ENCODE results near the gene NSUN3.
"Not testable (repeated sequence)": the region's sequence is repeated elsewhere in the genome, so short reads cannot be mapped to it uniquely, and the experiment has no call there.

NSUN3 gene

DNA sequence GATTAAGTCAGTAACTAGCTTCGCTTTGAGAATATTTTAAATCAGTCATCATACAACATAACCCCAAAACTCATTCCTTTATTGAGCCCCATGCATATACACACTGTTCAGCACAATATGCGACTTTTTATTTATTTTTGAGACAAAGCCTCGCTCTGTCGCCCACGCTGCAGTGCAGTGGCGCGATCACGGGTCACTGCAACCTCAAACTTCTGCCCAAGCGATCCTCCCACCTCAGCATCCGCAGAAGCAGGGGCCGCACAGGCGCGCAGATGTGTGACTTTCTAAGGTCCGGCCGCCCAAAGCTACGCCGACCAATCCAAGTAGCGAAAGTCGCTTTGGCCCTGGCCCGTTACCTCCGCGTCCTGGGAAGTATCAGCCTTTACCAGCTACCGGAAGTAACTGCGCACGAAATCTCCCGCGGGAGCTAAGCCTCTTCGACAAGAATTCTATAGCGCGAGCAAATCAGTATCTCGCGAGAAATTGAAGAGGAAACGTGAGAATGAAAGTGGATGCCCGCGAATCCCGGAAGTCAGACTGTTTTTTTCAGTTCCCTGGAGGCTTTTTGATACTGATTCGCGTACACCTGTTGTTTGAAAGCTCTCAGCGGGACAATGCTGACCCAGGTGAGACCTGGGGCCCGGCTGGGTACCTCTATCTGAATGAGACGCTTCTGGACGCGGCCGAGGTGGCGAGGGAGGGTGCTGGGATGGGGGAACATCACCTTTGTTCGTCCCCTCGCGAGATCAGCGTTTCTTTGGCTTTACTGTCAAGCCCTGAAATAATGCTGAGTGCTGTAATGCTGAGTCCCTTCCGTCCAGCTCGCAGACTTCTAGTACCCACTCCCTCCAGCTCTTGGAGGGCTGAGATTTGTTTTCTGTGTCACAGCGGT, at the start of gene NSUN3, which contains the start of gene DHFR2:
Gene NSUN3 (plus strand): TSS at position 549 of the 892 bp plus-strand sequence. CDS start 66 bp downstream, at position 615.
Gene DHFR2 (minus strand): TSS at position 404 of the 892 bp plus-strand sequence. CDS start 1,405 bp downstream, outside the sequence.
- peak within 1 kb of the TSS; percentile 50 to 99 (median 94) for H3K27ac ChIP-seq

DNA sequence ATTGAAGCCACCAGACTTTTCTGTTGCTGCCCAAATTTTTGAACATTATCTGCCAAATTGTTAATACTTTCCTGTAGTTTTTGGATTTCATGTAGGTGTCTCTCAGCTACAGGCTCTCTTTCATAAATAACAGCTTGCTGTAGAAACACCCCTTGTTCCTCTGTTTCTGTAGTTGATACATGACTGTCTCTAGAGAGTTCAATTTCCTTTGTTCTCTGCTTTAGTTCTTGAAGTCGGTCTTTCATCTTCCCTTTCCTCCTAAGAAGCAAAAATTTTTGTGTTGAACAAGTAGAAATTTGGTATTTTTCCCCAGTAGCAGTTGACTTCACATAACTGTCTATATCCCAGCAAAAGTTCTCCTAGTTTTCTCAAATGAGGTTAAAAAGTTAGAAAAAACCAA, 47.8 kb upstream of the NSUN3 start:
- H3K4me3 ChIP-seq: no peak overlapping the region

More for the DNA sequence above, at the start of gene NSUN3, which contains the start of gene DHFR2:
- H3K4me3 ChIP-seq: peak within 1 kb of the TSS; percentile 47 to 80 (median 65)

DNA sequence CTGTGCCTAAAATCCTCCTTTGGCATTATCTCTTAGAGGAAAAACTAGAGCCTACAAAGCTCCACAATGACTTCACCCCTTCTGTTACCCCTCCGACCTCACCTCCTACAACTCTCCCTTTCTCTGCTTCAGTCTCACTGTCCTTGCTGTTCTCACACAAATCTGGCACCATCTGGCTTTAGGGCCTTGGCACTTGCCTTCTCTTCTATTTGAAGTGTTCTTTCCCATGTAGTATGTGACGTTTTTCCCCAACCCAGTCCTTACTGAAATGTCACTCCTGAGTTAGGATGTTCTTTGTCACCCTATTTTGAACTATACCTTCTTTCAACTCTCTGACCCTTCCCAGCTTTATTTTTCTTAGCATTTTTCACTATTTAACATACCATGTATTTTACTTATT, 43.2 kb upstream of the NSUN3 start:
- no peak overlapping the region for H3K27ac ChIP-seq
- no peak overlapping the region for H3K4me3 ChIP-seq

More for the DNA sequence above, 47.8 kb upstream of the NSUN3 start:
- H3K27ac ChIP-seq: no peak overlapping the region

DNA sequence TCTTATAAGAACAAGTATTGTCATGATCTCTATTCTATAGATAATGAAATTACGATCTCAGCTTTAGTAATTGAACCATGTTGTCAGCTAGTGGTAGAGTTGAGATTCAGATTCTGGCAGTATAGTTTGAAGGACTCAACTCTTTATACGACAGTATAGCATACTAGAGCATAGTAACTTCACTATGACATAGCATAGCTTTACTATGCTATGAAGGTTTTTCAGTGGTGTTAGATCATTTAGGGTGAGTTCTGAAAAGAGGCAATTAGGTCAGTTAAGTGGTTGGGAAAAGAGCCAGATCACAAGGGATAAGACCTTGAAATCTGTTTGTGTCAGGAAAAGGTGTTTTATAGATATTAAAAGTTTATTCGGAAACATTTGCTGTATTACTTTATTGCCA, 42.6 kb upstream of the NSUN3 start:
- Histone ChIP-seq H3K4me3 (no peak overlapping the region), H3K27ac (no peak overlapping the region)

DNA sequence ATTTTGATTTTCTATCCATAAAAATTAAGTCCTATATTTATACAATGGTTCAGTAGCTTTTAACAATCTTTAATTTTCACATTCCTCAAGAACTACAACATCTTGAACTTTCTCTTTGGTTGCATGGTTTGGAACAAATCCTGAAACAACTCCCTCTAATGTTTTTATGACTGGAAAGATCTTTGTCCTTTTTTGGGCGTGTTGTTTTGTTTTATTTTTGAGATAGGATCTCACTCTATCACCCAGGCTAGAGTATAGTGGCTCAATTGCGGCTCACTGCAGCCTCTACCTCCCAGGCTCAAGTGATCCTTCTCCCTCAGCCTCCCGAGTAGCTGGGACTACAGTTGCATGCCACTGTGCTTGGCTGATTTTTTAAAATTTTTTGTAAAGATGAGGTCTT, 38.5 kb upstream of the NSUN3 start:
- no peak overlapping the region for H3K27ac ChIP-seq
- H3K4me3 ChIP-seq: no peak overlapping the region

DNA sequence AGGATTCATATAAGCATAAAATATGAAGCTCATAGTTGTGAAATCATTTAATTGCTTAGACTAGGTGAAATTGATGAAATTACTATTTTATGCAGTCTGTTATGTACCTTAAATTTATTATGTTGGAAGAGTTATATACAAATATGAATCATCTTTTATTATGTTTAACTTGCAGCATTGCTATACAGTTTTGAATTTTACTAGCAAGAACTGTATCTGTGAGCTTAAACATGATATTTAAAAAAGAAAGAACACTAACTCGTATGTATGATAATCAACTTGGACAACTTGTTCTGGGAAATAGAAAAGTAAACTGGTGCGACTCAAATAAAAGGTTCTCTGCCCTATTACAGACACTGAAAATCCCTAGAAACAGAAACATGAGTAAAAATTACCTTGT, 36.2 kb upstream of the NSUN3 start:
- H3K4me3 ChIP-seq: peak overlapping the region in 1 of 7 experiments; percentile 42
- H3K27ac ChIP-seq: peak overlapping the region in 1 of 21 experiments; percentile 5

DNA sequence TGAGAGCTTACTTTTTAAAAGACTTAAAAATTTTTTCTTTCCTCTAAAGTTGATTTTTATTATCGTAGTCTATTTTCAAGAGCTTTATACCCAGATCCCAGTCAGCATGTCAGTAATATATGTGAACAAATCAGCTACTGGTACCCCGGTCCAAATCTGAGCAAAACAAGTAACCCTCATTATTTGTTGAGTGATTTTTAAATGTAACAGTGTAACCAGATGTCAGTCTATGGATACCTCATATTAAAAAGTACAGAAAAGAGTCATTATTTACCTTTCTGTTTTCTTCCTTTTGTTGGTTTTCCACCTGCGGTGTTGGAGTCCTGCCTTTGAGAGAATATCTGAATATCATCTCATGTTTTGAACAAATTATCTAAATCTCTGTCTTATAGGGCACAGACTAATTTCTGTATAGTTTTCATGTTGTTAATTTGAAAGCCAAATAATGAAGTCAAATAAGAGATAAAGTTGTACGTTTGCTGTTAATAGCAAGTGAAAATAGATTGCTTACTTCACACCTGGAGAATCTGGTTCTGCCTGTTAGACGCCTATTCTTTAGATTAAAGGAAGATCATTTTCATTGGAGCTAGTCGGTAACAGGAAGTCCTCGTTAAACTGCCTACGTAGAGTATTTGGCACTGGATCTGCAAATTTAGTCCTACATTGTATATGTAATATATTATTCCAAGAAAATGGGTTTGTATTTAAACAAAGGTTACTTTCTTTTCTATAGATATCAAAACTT, 34.6 kb upstream of the NSUN3 start, which contains the start of gene STX19:
Gene STX19 (minus strand): TSS at position 505 of the 745 bp plus-strand sequence. CDS start 13,328 bp downstream, outside the sequence.
- Histone ChIP-seq H3K4me3 (peak within 1 kb of the TSS in 6 of 7 experiments; percentile 6 to 42 (median 21)), H3K27ac (peak within 1 kb of the TSS in 12 of 21 experiments; percentile 9 to 79 (median 54))

DNA sequence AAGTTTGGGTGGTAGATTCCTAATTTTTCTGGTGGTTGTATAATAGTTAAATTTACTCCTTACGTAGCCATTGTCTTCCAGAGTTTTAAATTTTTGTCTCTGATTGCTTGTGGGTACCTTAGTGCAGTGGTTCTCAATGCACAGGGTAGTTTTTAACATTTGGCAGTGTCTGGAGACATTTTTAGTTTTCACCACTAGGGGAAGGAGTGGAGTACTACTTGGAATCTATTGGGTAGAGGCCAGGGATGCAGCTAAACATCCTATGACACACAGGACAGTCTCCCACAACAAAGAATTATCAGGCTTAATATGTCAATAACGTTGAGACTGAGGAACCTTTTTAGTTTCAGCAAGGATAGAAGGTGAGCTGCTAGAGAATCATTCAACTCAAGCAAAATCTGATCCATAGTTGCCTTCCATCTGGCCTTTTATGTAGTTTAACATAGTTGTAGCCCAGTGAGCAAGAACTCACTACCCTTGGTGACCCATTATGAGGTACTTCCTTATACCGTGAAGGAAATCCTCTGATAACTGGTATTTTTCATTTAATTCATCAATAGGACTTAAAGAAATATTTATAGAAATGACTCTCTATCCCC, 25.9 kb upstream of the NSUN3 start:
- Histone ChIP-seq H3K27ac (no peak overlapping the region), H3K4me3 (no peak overlapping the region)

DNA sequence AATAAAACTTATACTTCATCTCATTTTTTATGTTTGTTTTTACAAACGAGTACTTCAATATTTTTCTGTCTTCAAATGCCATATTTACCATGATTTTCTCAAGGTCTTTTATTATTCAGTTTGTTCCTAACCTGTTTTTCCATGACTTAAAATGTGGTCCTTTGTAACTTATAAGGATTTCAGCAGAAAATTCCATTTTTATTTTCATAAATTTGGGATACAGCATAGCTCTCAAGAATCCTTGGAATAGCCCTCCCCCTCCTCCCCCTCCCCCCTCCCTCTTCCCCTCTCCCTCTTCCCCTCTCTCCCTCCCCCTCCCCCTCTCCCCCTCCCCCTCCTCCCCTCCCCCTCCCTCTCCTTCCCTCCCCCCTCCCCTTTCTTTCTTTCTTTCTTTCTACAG, 19.6 kb upstream of the NSUN3 start:
- Histone ChIP-seq H3K27ac (no peak overlapping the region), H3K4me3 (no peak overlapping the region)

DNA sequence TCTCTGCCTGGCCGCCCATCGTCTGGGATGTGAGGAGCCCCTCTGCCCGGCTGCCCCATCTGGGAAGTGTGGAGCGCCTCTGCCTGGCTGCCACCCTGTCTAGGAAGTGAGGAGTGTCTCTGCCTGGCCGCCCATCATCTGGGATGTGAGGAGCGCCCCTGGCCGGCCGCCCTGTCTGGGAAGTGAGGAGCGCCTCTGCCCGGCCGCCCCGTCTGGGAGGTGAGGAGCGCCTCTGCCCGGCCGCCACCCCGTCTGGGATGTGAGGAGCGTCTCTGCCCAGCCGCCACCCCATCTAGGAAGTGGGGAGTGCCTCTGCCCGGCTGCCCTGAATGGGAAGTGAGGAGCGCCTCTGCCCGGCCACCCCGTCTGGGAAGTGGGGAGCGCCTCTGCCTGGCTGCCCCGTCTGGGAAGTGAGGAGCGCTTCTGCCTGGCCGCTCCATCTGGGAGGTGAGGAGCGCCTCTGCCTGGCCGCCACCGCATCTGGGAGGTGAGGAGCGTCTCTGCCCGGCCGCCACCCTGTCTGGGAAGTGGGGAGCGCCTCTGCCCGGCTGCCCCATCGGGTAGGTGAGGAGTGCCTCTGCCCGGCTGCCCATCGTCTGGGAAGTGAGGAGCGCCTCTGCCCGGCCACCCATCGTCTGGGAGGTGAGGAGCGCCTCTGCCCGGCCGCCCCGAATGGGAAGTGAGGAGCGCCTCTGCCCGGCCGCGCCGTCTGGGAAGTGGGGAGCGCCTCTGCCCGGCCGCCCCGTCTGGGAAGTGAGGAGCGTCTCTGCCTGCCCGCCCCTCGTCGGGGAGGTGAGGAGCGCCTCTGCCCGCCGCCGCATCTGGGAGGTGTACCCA, 18.5 kb upstream of the NSUN3 start:
- H3K4me3 ChIP-seq, H3K27ac ChIP-seq: not testable (repeated sequence)

DNA sequence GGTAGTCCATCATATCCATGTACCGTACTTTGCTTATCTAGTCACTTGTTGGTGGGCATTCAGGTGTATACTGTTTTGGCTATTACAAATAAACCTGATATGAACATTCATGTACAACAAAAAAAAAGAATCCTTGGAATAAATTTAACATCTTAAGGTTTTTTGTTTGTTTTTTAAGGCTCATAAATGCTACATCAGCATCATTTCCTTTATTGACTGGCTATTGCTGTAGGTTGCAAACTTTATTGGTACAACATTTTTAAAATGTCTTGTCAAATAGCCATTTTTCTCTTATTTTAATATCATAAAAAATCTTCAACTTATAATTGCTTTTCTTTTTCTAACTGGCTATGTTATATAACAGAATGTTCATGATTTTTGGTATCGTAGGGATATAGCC, 16.3 kb upstream of the NSUN3 start:
- H3K4me3 ChIP-seq: no peak overlapping the region
- no peak overlapping the region for H3K27ac ChIP-seq

DNA sequence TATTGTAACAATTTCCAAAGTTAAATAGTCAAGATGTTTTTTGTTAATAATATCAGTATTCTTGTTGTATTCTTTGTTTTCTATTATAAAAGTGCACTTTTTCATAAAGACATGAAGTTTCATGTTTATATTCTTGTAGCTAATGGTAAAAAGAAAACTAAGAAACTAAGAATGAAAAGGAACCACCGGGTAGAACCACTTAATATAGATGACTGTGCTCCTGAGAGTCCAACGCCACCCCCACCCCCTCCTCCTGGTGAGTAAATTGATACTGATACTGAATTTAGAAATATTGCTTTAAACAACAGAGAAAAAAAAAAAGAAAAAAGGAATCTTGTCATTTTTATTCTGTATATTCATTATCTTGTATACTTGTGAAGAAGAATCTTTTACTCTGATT, 13.6 kb upstream of the NSUN3 start:
- H3K27ac ChIP-seq: no peak overlapping the region
- H3K4me3 ChIP-seq: no peak overlapping the region

DNA sequence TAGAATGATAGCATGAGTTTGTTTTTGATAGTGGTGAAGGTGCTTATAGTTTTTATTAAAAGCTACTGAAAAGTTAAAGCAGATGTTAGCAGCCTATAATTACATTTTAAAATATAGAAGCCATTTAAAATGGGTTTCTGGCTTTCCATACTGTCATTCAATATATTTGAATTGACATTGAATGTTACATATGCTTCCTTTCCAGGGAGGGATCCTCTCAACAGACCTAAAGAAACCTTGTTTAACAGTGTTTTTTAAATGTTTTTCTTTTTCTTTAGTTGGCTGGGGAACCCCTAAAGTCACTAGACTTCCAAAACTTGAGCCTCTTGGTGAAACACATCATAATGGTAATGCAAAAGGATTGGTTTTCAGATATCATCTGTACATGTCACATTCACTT, 12.3 kb upstream of the NSUN3 start:
- no peak overlapping the region for H3K4me3 ChIP-seq
- no peak overlapping the region for H3K27ac ChIP-seq

DNA sequence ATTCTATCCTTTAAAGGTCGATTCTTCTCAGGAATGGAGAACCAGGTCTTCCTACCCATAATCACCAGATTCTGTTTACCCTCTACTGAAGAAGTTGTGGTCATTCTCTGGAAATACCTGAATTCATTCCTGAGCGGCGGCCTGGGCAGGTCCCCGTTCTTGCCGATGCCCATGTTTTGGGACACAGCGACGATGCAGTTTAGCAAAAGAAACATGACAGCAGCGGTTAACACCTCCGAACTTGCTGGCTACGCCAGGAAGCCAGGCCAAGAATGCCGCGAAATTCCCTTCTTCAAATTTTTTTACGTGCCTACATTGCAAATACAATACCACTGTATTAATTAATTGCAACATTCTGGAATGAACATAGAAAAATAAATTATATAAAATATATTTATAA, 1.6 kb upstream of the NSUN3 start:
- Histone ChIP-seq H3K4me3 (no peak overlapping the region), H3K27ac (no peak overlapping the region)

DNA sequence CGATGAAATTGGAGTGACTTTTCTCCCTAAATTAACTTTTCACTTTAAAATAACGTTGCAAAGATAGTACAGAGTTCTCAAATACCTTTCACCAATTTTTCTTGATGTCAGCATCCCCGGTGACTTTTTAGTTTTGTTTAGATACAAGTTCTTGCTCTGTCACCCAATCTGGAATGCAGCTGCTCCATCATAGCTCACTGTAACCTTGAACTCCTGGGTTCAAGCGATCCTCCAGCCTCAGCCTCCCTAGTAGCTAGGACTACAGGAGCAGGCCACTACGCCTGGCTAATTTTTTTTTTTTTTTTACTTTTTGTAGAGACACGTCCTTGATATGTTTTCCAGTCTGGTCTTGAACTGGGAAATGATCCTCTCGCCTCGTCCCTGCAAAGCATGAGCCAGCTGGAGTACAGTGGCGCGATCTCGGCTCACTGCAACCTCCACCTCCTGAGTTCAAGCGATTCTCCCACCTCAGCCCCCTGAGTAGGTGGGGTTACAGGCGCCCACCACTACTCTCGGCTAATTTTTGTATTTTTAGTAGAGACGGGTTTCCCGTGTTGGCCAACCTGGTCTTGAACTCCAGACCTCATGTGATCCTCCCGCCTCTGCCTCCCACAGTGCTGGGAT, 747 bp downstream of the NSUN3 start:
- H3K27ac ChIP-seq: peak overlapping the region; percentile 50 to 99 (median 94)
- H3K4me3 ChIP-seq: peak overlapping the region; percentile 47 to 80 (median 65)

DNA sequence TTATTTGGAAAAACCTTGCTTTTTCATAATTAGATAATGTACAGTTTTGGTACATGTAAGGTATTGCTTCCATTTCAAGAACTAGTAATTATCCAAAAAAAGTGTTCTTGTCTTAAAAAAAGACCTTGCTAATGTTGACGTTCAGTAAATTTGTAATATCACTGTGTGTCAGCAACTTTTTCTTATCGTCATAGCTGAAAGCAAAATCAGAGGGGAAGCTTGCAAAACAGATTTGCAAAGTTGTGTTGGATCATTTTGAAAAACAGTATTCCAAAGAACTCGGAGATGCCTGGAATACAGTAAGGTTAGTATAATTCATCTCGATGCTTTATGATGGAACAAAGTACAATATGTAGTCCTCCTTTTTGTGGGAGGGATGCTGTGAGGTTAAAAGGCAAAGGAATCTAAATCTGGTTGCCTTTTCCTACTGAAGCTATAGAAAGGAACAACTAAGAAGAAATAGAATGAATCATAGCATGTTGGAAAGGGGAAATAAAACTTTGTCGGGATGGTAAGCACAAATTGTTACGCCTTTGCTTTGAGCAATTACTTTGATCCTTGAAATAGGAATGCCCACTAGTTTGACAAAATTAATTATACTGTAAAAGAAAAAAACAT, 1.5 kb downstream of the NSUN3 start:
- Histone ChIP-seq H3K4me3 (peak overlapping the region in 1 of 7 experiments; percentile 47), H3K27ac (peak overlapping the region in 4 of 21 experiments; percentile 87 to 96 (median 88))

DNA sequence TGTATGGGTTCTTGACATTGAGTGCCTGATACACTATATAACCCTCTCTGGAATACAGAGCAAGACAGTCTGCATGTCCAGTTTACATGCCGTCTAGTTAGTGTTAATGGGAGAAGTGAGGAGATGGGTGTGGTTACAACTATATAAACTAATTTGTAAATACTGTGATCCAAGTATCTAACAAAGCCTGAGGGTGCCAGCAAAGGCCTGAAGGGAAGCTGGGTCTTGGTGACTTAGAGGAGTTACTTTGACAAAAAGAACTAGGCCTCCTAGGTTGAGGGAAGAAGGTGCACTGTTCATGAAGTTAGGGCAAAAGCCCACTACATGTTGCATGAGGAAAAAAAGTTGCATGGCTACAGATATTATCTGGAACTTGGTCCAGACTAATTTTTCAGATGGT, 2.3 kb downstream of the NSUN3 start:
- no peak overlapping the region for H3K4me3 ChIP-seq
- no peak overlapping the region for H3K27ac ChIP-seq

DNA sequence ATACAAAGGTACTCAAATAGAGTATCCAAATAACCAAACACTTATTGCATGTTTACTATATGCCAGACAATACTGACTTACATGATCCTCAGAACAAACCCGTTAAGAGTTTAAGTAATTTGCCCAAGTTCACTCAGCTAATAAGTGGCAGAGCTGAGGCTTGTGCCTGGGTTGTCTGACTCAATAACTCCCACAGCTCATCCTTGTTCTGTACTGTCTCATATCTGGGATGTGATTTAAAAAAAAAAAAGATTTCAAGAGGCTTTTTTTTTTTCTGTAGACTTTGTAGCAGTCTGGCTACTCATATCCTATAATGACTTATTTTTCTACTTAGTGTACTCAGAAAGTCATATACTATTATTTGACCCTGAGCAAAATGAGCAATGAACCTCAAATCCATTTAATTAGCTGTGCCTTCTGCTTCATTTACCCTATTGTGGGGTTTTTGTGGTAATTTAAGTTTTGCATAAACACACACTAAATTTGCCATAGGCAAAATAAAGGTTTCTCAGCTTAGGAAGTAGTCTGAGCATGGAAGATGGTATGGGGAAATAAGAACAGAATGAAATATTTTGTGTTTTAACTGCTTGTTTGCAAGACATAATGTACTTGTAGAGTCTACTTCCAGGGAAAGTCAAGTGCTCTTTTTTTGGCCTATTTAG, 3.1 kb downstream of the NSUN3 start:
- no peak overlapping the region for H3K4me3 ChIP-seq
- H3K27ac ChIP-seq: no peak overlapping the region
